K562 (cell line): ENCODE results near the gene AMOTL1. TPM values are rescaled to one million over a fixed set of nuclear protein-coding genes. Genes with fewer than 3 reads are reported as not detected.
A peak's percentile ranks its signal among the peaks of the same experiment; 100 is the strongest.

Experiments used
- ADNP ChIP-seq: fragments of 200-800 bp; sonication (Bioruptor generic); IDR thresholded peaks from 2 replicates; pipeline ENCODE4 v1.6.1; 2016; ENCODE audit warnings: missing genetic modification characterization, missing compliant biosample characterization
- BRCA1 ChIP-seq, 2 experiments: fragments of 450-650 bp in 1 of 2; sonication (generic) in 1 of 2; formaldehyde crosslinking in 1 of 2; IDR thresholded peaks; 2 replicates each; pipeline versions ENCODE4 v1.5.0 to v1.6.1; 2017 to 2020; ENCODE audit warnings: mild to moderate bottlenecking in 1 of 2, missing genetic modification reagents in 1 of 2
- CBX8 ChIP-seq: fragments of 200-600 bp; sonication (generic); IDR thresholded peaks from 2 replicates; pipeline ENCODE4 v1.6.1; 2012; ENCODE audit warnings: borderline replicate concordance, mixed run types, low read depth, mild to moderate bottlenecking, moderate library complexity, mixed read lengths, low read length, control low read depth, inconsistent platforms; ENCODE audit not compliant: poor library complexity, severe bottlenecking; ENCODE audit errors: extremely low read depth
- CC2D1A ChIP-seq: fragments of 450-650 bp; IDR thresholded peaks from 2 replicates; pipeline ENCODE4 v1.6.1; 2017; ENCODE audit warnings: mild to moderate bottlenecking
- CREM ChIP-seq: IDR thresholded peaks from 2 replicates; pipeline ENCODE4 v1.6.1; 2014; ENCODE audit warnings: antibody characterized with exemption, low read depth
- DMBX1 ChIP-seq: fragments of 250-450 bp; sonication (Bioruptor Pico); IDR thresholded peaks from 2 replicates; pipeline ENCODE4 v1.8.0; 2022; ENCODE audit warnings: inconsistent platforms, mild to moderate bottlenecking, moderate library complexity, borderline replicate concordance
- ERF ChIP-seq: fragments of 450-650 bp; formaldehyde crosslinking; IDR thresholded peaks from 2 replicates; pipeline ENCODE4 v1.4.0; 2020; ENCODE audit warnings: mild to moderate bottlenecking, mixed read lengths
- HDAC6 ChIP-seq: IDR thresholded peaks from 2 replicates; pipeline ENCODE4 v1.6.1; 2012; ENCODE audit warnings: low read depth, mild to moderate bottlenecking, control low read depth, inconsistent platforms, low read length, moderate library complexity
- KAT8 ChIP-seq: fragments of 450-650 bp; IDR thresholded peaks from 2 replicates; pipeline ENCODE4 v1.6.1; 2016; ENCODE audit warnings: low read depth, mild to moderate bottlenecking
- KLF1 ChIP-seq: fragments of 450-650 bp; IDR thresholded peaks from 2 replicates; pipeline ENCODE4 v1.6.1; 2016; ENCODE audit warnings: missing genetic modification characterization, missing compliant biosample characterization
- MECOM ChIP-seq: fragments of 250-450 bp; sonication (Bioruptor Pico); IDR thresholded peaks from 2 replicates; pipeline ENCODE4 v1.8.0; 2022; ENCODE audit warnings: inconsistent platforms
- MED1 ChIP-seq: sonication (generic); formaldehyde crosslinking; IDR thresholded peaks from 2 replicates; pipeline ENCODE4 v1.8.1; 2023; ENCODE audit warnings: missing genetic modification reagents, borderline replicate concordance
- NR2F6 ChIP-seq: fragments of 450-650 bp; formaldehyde crosslinking; IDR thresholded peaks from 2 replicates; pipeline ENCODE4 v1.4.0; 2020; ENCODE audit warnings: mild to moderate bottlenecking
- SFPQ ChIP-seq: fragments of 200-400 bp; formaldehyde crosslinking; IDR thresholded peaks from 2 replicates; pipeline ENCODE4 v1.6.1; 2017; ENCODE audit warnings: mild to moderate bottlenecking, low read depth, low read length, moderate library complexity
- SMARCA5 ChIP-seq: fragments of 450-650 bp; IDR thresholded peaks from 2 replicates; pipeline ENCODE4 v1.6.1; 2016
- ZNF589 ChIP-seq: fragments of 200-800 bp; sonication (Bioruptor generic); IDR thresholded peaks from 2 replicates; pipeline ENCODE4 v1.6.1; 2016; ENCODE audit warnings: low read depth, missing genetic modification characterization, missing compliant biosample characterization
- polyA plus RNA-seq, 8 experiments: library from polyadenylated mRNA; depleted of rRNA in 4 of 8; stranded (reverse) in 5 of 8; unstranded in 3 of 8; fragments of >200 nt; fragmentation: Nextera tagmentation in 2 of 8; fragmentation: Illumina TruSeq in 1 of 8; extraction: Ambion mirVana in 2 of 8; extraction: Trizol in 1 of 8; gene quantifications; 2 replicates each; pipeline versions ENCODE4 v1.2.1 to v1.2.3, GENCODE V29; 2011 to 2014; ENCODE audit warnings: inconsistent platforms in 1 of 8, missing spikeins in 1 of 8
- total RNA-seq, 7 experiments: library from RNA; depleted of rRNA in 6 of 7; stranded (reverse); fragments of >200 nt in 6 of 7; fragmentation: Illumina TruSeq in 2 of 7; extraction: Trizol in 2 of 7; gene quantifications; 2 replicates each; pipeline versions ENCODE4 v1.2.1 to v1.2.3, GENCODE V29; 2011 to 2021; ENCODE audit warnings: low replicate concordance in 1 of 7
- TF ChIP-seq, protein P1 (sequence below): fragments of 150-350 bp; IDR thresholded peaks from 2 replicates; pipeline ENCODE4 v1.6.1; 2014; ENCODE audit warnings: low read depth, mild to moderate bottlenecking, low read length, borderline replicate concordance
- TF ChIP-seq, protein P2 (sequence below): fragments of 450-650 bp; IDR thresholded peaks from 2 replicates; pipeline ENCODE4 v1.6.1; 2014; ENCODE audit warnings: low read depth, mild to moderate bottlenecking, moderate library complexity, borderline replicate concordance
- TF ChIP-seq, protein P3 (sequence below): sonication (generic); formaldehyde crosslinking; IDR thresholded peaks from 2 replicates; pipeline ENCODE4 v1.8.0; 2022; ENCODE audit warnings: mild to moderate bottlenecking, low read depth, missing genetic modification reagents

The AMOTL1 gene
- total and polyA plus RNA-seq, 9 of the 15 experiments (the other 6 are each of a cell fraction or from before 2014, with no cell fraction given), result 4.0 to 35.4 (median 14.0) TPM

DNA sequence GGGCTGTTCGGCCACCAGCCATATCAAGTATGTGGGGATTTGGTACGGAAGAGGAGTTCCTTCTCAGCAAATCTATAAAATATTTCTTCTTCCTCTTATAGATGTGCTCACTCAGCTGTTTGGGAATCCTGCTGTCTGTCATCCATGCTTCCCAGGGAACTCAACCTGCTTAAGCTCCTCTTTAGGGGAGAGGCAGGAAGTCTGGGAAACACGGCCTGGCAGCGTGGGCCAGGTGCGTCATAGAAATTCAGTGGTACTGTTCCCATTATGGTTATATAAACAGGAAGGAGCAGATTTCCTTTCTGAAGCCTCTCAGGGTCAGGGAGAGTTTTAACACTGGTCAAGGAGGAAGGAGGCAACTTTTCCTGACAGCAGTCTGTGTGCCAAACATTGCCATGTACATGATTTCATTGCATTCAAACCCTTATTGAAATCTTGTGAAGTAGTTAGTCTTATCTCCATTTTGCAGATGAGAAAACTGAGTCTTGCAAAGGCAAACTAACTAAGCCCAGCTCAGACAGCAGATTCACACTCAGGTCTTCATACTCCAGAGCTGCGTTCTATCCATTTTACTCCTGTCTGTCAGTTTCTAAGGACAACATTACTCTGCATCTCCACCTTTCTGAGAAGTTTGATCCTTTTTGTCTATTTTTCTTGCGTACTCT, 35.4 kb upstream of the AMOTL1 start (continued):
- TF ChIP-seq, protein P1, sequence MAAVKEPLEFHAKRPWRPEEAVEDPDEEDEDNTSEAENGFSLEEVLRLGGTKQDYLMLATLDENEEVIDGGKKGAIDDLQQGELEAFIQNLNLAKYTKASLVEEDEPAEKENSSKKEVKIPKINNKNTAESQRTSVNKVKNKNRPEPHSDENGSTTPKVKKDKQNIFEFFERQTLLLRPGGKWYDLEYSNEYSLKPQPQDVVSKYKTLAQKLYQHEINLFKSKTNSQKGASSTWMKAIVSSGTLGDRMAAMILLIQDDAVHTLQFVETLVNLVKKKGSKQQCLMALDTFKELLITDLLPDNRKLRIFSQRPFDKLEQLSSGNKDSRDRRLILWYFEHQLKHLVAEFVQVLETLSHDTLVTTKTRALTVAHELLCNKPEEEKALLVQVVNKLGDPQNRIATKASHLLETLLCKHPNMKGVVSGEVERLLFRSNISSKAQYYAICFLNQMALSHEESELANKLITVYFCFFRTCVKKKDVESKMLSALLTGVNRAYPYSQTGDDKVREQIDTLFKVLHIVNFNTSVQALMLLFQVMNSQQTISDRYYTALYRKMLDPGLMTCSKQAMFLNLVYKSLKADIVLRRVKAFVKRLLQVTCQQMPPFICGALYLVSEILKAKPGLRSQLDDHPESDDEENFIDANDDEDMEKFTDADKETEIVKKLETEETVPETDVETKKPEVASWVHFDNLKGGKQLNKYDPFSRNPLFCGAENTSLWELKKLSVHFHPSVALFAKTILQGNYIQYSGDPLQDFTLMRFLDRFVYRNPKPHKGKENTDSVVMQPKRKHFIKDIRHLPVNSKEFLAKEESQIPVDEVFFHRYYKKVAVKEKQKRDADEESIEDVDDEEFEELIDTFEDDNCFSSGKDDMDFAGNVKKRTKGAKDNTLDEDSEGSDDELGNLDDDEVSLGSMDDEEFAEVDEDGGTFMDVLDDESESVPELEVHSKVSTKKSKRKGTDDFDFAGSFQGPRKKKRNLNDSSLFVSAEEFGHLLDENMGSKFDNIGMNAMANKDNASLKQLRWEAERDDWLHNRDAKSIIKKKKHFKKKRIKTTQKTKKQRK, result no peak
- no peak for TF ChIP-seq CBX8
- no peak for TF ChIP-seq MED1 (CRISPR knock-in tag)
- TF ChIP-seq, protein P2, sequence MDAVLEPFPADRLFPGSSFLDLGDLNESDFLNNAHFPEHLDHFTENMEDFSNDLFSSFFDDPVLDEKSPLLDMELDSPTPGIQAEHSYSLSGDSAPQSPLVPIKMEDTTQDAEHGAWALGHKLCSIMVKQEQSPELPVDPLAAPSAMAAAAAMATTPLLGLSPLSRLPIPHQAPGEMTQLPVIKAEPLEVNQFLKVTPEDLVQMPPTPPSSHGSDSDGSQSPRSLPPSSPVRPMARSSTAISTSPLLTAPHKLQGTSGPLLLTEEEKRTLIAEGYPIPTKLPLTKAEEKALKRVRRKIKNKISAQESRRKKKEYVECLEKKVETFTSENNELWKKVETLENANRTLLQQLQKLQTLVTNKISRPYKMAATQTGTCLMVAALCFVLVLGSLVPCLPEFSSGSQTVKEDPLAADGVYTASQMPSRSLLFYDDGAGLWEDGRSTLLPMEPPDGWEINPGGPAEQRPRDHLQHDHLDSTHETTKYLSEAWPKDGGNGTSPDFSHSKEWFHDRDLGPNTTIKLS, result 0 out of 2 replicates have a peak, but pooled peaks have one; percentile 0
- no peak for TF ChIP-seq HDAC6
- peak; percentile 55; the same call in 1 of the 2 replicates for TF ChIP-seq DMBX1
- no peak for TF ChIP-seq MECOM
- no peak for TF ChIP-seq CREM
- TF ChIP-seq CC2D1A, result 0 out of 2 replicates have a peak, but pooled peaks have one; percentile 16
- peak; percentile 14; the same call in 1 of the 2 replicates for TF ChIP-seq ZNF589 (CRISPR knock-in tag)
- no peak for TF ChIP-seq BRCA1 (IDR thresholded peaks at IDR 0.05)
- no peak for TF ChIP-seq BRCA1 (CRISPR knock-in tag; IDR thresholded peaks at IDR 0.05)
- no peak for TF ChIP-seq ERF
- peak; percentile 96 for TF ChIP-seq ADNP (tag)
- TF ChIP-seq, protein P3, sequence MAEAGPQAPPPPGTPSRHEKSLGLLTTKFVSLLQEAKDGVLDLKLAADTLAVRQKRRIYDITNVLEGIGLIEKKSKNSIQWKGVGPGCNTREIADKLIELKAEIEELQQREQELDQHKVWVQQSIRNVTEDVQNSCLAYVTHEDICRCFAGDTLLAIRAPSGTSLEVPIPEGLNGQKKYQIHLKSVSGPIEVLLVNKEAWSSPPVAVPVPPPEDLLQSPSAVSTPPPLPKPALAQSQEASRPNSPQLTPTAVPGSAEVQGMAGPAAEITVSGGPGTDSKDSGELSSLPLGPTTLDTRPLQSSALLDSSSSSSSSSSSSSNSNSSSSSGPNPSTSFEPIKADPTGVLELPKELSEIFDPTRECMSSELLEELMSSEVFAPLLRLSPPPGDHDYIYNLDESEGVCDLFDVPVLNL, result no peak
- TF ChIP-seq NR2F6 (CRISPR knock-in tag), result no peak
- peak; percentile 72; the same call in 1 of the 2 replicates for TF ChIP-seq SMARCA5
- TF ChIP-seq KLF1 (tag), result no peak
- TF ChIP-seq SFPQ, result no peak
- no peak for TF ChIP-seq KAT8
